HepG2 (cell line): Measurements from ENCODE around the gene TTLL1. TPM values are rescaled to one million over a fixed set of nuclear protein-coding genes. Genes with fewer than 3 reads are reported as not detected.

ENCODE experiments used
- CREM ChIP-seq, 2 experiments: sonication (generic) in 1 of 2; formaldehyde crosslinking in 1 of 2; IDR thresholded peaks; 2 replicates each; pipeline versions ENCODE4 v1.4.0 to v1.6.1; 2016 to 2020; ENCODE audit warnings: antibody characterized with exemption in 1 of 2, mild to moderate bottlenecking in 1 of 2, missing genetic modification reagents in 1 of 2
- EHMT2 ChIP-seq: fragments of 200-600 bp; sonication (generic); IDR thresholded peaks from 2 replicates; pipeline ENCODE4 v1.7.0; 2017; ENCODE audit warnings: antibody characterized with exemption, low read depth, low read length, borderline replicate concordance
- JDP2 ChIP-seq: sonication (generic); formaldehyde crosslinking; IDR thresholded peaks from 2 replicates; pipeline ENCODE4 v1.8.1; 2022; ENCODE audit warnings: missing genetic modification reagents, borderline replicate concordance
- LBX2 ChIP-seq: sonication (generic); formaldehyde crosslinking; IDR thresholded peaks from 2 replicates; pipeline ENCODE4 v1.5.0; 2020; ENCODE audit warnings: missing genetic modification reagents, mild to moderate bottlenecking, borderline replicate concordance
- MBNL3 ChIP-seq: fragments of 250-450 bp; sonication (Bioruptor Pico); conservative IDR thresholded peaks from 2 replicates; pipeline ENCODE4 v1.8.0; 2022; ENCODE audit warnings: mild to moderate bottlenecking, inconsistent platforms
- MED8 ChIP-seq: sonication (generic); formaldehyde crosslinking; IDR thresholded peaks from 2 replicates; pipeline ENCODE4 v1.8.1; 2023; ENCODE audit warnings: mild to moderate bottlenecking, missing genetic modification reagents; ENCODE audit not compliant: insufficient replicate concordance
- NCOR1 ChIP-seq: fragments of 200-600 bp; sonication (generic); IDR thresholded peaks from 2 replicates; pipeline ENCODE4 v1.7.0; 2017; ENCODE audit warnings: antibody characterized with exemption, low read length, borderline replicate concordance
- NFYB ChIP-seq: sonication (generic); formaldehyde crosslinking; IDR thresholded peaks from 2 replicates; pipeline ENCODE4 v1.4.0; 2020; ENCODE audit warnings: missing genetic modification reagents
- PPARG ChIP-seq: conservative IDR thresholded peaks from 2 replicates; pipeline ENCODE4 v1.6.1; 2016; ENCODE audit warnings: missing biosample characterization, missing genetic modification reagents
- RAD21 ChIP-seq: fragments of 450-650 bp; formaldehyde crosslinking; IDR thresholded peaks from 2 replicates; pipeline ENCODE4 v1.5.0; 2020; ENCODE audit warnings: mild to moderate bottlenecking
- SMARCE1 ChIP-seq: fragments of 450-650 bp; IDR thresholded peaks from 2 replicates; pipeline ENCODE4 v1.6.1; 2017; ENCODE audit warnings: borderline replicate concordance
- STAG1 ChIP-seq: sonication (generic); formaldehyde crosslinking; IDR thresholded peaks from 2 replicates; pipeline ENCODE4 v1.4.0; 2020; ENCODE audit warnings: missing genetic modification reagents
- ZFP62 ChIP-seq: sonication (generic); formaldehyde crosslinking; IDR thresholded peaks from 2 replicates; pipeline ENCODE4 v1.4.0; 2020; ENCODE audit warnings: missing genetic modification reagents
- ZFP90 ChIP-seq: sonication (generic); formaldehyde crosslinking; IDR thresholded peaks from 2 replicates; pipeline ENCODE4 v1.8.0; 2022; ENCODE audit warnings: missing genetic modification reagents, mild to moderate bottlenecking, inconsistent platforms, borderline replicate concordance
- ZFP91 ChIP-seq: sonication (generic); formaldehyde crosslinking; IDR thresholded peaks from 2 replicates; pipeline ENCODE4 v1.9.0; 2022; ENCODE audit warnings: missing genetic modification reagents, mild to moderate bottlenecking, borderline replicate concordance
- ZNF142 ChIP-seq: sonication (generic); formaldehyde crosslinking; IDR thresholded peaks from 2 replicates; pipeline ENCODE4 v1.4.0; 2020; ENCODE audit warnings: missing genetic modification reagents
- ZNF20 ChIP-seq: sonication (generic); formaldehyde crosslinking; IDR thresholded peaks from 2 replicates; pipeline ENCODE4 v1.4.0; 2020; ENCODE audit warnings: mild to moderate bottlenecking, moderate library complexity, missing genetic modification reagents
- ZNF292 ChIP-seq: sonication (generic); formaldehyde crosslinking; IDR thresholded peaks from 2 replicates; pipeline ENCODE4 v1.8.1; 2022; ENCODE audit warnings: mild to moderate bottlenecking, low read depth, missing genetic modification reagents, borderline replicate concordance
- ZNF616 ChIP-seq: sonication (generic); formaldehyde crosslinking; IDR thresholded peaks from 2 replicates; pipeline ENCODE4 v1.5.0; 2020; ENCODE audit warnings: low read depth, mild to moderate bottlenecking, missing genetic modification reagents
- ZNF792 ChIP-seq: IDR thresholded peaks from 2 replicates; pipeline ENCODE4 v1.6.1; 2016
- ZNF816 ChIP-seq: sonication (generic); formaldehyde crosslinking; IDR thresholded peaks from 2 replicates; pipeline ENCODE4 v1.8.0; 2022; ENCODE audit warnings: missing genetic modification reagents, mild to moderate bottlenecking, borderline replicate concordance
- ZSCAN20 ChIP-seq: sonication (generic); formaldehyde crosslinking; IDR thresholded peaks from 2 replicates; pipeline ENCODE4 v1.4.0; 2020; ENCODE audit warnings: missing genetic modification reagents, mild to moderate bottlenecking, borderline replicate concordance
- polyA plus RNA-seq, 8 experiments: library from polyadenylated mRNA; depleted of rRNA in 3 of 8; stranded (reverse) in 7 of 8; unstranded in 1 of 8; fragments of >200 nt; fragmentation: Illumina TruSeq in 4 of 8; extraction: Trizol in 4 of 8; gene quantifications; 2 replicates each; pipeline versions ENCODE4 v1.2.1 to v1.2.3, GENCODE V29; 2011 to 2016; ENCODE audit warnings: low read depth in 4 of 8, missing spikeins in 1 of 8, mixed read lengths in 1 of 8; ENCODE audit not compliant: insufficient read depth in 1 of 8
- total RNA-seq, 5 experiments: library from RNA; depleted of rRNA; stranded (reverse); fragments of >200 nt; fragmentation: Illumina TruSeq; extraction: Trizol; gene quantifications; 2 replicates each; pipeline ENCODE4 v1.2.3, GENCODE V29; 2016; ENCODE audit warnings: low read depth in 1 of 5
- TF ChIP-seq, protein P1 (sequence below): sonication (generic); formaldehyde crosslinking; IDR thresholded peaks from 2 replicates; pipeline ENCODE4 v1.5.0; 2020; ENCODE audit warnings: missing genetic modification reagents

Gene TTLL1
- total and polyA plus RNA-seq, 2 of the 13 experiments (the other 11 are each of a cell fraction or from before 2014, with no cell fraction given): 1.6 to 5.3 TPM

- TF ChIP-seq ZNF142 (no peak), STAG1 (CRISPR knock-in tag) (peak; percentile 77), ZFP62 (CRISPR knock-in tag) (no peak), ZFP91 (CRISPR knock-in tag) (peak; percentile 47; the same call in 1 of the 2 replicates), MBNL3 (no peak), ZSCAN20 (CRISPR knock-in tag) (no peak), ZNF816 (CRISPR knock-in tag) (no peak), MED8 (CRISPR knock-in tag) (no peak), NFYB (CRISPR knock-in tag) (peak; percentile 11; the same call in 1 of the 2 replicates), LBX2 (CRISPR knock-in tag) (no peak), PPARG (CRISPR knock-in tag) (no peak), ZNF792 (CRISPR knock-in tag) (no peak), JDP2 (CRISPR knock-in tag) (no peak), ZNF292 (CRISPR knock-in tag) (no peak), ZNF616 (CRISPR knock-in tag) (no peak), NCOR1 (no peak), ZNF20 (CRISPR knock-in tag) (no peak), CREM (IDR thresholded peaks at IDR 0.05) (no peak), CREM (CRISPR knock-in tag; IDR thresholded peaks at IDR 0.05) (no peak), RAD21 (CRISPR knock-in tag) (peak; percentile 78), EHMT2 (no peak), SMARCE1 (no peak), ZFP90 (CRISPR knock-in tag) (no peak)
- TF ChIP-seq, protein P1, sequence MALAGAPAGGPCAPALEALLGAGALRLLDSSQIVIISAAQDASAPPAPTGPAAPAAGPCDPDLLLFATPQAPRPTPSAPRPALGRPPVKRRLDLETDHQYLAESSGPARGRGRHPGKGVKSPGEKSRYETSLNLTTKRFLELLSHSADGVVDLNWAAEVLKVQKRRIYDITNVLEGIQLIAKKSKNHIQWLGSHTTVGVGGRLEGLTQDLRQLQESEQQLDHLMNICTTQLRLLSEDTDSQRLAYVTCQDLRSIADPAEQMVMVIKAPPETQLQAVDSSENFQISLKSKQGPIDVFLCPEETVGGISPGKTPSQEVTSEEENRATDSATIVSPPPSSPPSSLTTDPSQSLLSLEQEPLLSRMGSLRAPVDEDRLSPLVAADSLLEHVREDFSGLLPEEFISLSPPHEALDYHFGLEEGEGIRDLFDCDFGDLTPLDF (CRISPR knock-in tag): no peak
Measured at GRCh38 chr22:43050995-43051394, 38.2 kb downstream of the TTLL1 start (continued).
